MM.1S (cell line): Measurements from ENCODE around the gene EEF1A1.

Experiments
- DNase-seq: peaks from one replicate; pipeline ENCODE4 v3.0.0-alpha.2; 2015
- H2AFZ ChIP-seq: fragments of 300-600 bp; sonication (generic); 2 replicates; pipeline ENCODE4 v1.6.0; 2016; ENCODE audit warnings: antibody characterized with exemption, low read length
- H3F3A ChIP-seq: fragments of 300-600 bp; sonication (generic); 2 replicates; pipeline ENCODE4 v1.6.1; 2016; ENCODE audit warnings: mild to moderate bottlenecking, antibody characterized with exemption, low read length, moderate library complexity, mixed read lengths; ENCODE audit not compliant: insufficient read depth
- H3K27ac ChIP-seq: fragments of 300-600 bp; sonication (generic); 2 replicates; pipeline ENCODE4 v1.5.1; 2016; ENCODE audit warnings: mild to moderate bottlenecking, low read length
- H3K27me3 ChIP-seq: fragments of 300-600 bp; sonication (generic); replicated peaks from 2 replicates; pipeline ENCODE4 v1.6.0; 2016; ENCODE audit warnings: low read length; ENCODE audit not compliant: insufficient read depth
- H3K36me3 ChIP-seq: fragments of 300-600 bp; sonication (generic); replicated peaks from 2 replicates; pipeline ENCODE4 v1.6.1; 2016; ENCODE audit warnings: mild to moderate bottlenecking, low read length, mixed read lengths; ENCODE audit not compliant: insufficient read depth
- H3K4me1 ChIP-seq: fragments of 300-600 bp; sonication (generic); 2 replicates; pipeline ENCODE4 v1.6.1; 2016; ENCODE audit warnings: low read length, mixed read lengths
- H3K4me2 ChIP-seq: fragments of 300-600 bp; sonication (generic); 2 replicates; pipeline ENCODE4 v1.6.0; 2016; ENCODE audit warnings: low read depth, low read length
- H3K4me3 ChIP-seq: fragments of 300-600 bp; sonication (generic); 2 replicates; pipeline ENCODE4 v1.5.1; 2016; ENCODE audit warnings: low read length, mixed read lengths
- H3K79me2 ChIP-seq: fragments of 300-600 bp; sonication (generic); 2 replicates; pipeline ENCODE4 v1.6.1; 2016; ENCODE audit warnings: mixed run types, low read length, mixed read lengths
- H3K9ac ChIP-seq: fragments of 300-600 bp; sonication (generic); 2 replicates; pipeline ENCODE4 v1.6.1; 2016; ENCODE audit warnings: low read length, mixed read lengths
- H3K9me2 ChIP-seq: fragments of 300-600 bp; sonication (generic); replicated peaks from 2 replicates; pipeline ENCODE4 v1.6.1; 2016; ENCODE audit warnings: mild to moderate bottlenecking, low read length, mixed read lengths; ENCODE audit not compliant: insufficient read depth
- H3K9me3 ChIP-seq: fragments of 300-600 bp; sonication (generic); replicated peaks from 2 replicates; pipeline ENCODE4 v1.6.1; 2016; ENCODE audit warnings: mild to moderate bottlenecking, low read length, mixed read lengths; ENCODE audit not compliant: insufficient read depth
- H4K20me1 ChIP-seq: fragments of 300-600 bp; sonication (generic); 2 replicates; pipeline ENCODE4 v1.6.1; 2016; ENCODE audit warnings: mild to moderate bottlenecking, low read length, moderate library complexity, mixed read lengths; ENCODE audit not compliant: insufficient read depth
- EZH2 ChIP-seq: fragments of 300-600 bp; sonication (generic); optimal IDR thresholded peaks from 2 replicates; pipeline ENCODE3; 2017; ENCODE audit warnings: low read depth, mild to moderate bottlenecking, antibody characterized with exemption, low read length, mixed read lengths
- EZH2phosphoT487 ChIP-seq: fragments of 300-600 bp; sonication (generic); IDR thresholded peaks from 2 replicates; pipeline ENCODE4 v1.6.1; 2018; ENCODE audit warnings: antibody characterized with exemption, low read length
- TF ChIP-seq, protein P1 (sequence below): fragments of 300-600 bp; sonication (generic); IDR thresholded peaks from 2 replicates; pipeline ENCODE4 v1.5.1; 2016; ENCODE audit warnings: antibody characterized with exemption, low read length, mixed read lengths

EEF1A1 gene

DNA sequence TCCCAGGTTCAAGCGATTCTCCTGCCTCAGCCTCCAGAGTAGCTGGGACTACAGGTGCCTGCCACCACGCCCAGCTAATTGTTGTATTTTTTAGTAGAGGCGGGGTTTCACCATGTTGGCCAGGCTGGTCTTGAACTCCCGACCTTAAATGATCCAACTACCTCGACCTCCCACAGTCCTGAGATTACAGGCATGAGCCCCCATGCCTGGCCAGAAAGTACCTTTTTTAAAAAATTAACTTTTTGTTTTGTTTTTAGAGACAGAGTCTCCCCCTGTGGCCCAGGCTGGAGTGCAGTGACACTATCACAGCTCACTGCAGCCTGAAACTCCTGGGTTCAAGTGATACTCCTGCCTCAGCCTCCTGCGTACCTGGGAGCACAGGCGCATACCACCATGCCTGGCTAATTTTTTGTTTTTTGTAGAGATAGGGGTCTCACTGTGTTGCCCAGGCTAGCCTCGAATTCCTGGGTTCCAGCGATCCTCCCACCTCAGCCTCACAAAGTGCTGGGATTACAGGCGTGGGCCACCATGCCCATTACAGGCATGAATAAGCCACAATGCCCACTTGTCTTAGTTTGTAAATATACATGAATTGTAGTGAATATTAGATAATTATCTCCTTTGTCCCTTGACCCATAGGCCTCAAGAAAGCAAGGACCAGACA is 17.4 kb upstream of the EEF1A1 start:
- Histone ChIP-seq H3K4me3 (no peak overlapping the region), H3K4me2 (no peak overlapping the region), H3K9me3 (no peaks in the 10 kb centered on the region), H3K9me2 (no peaks in the 10 kb centered on the region), H3K27ac (no peak overlapping the region), H3K9ac (no peak overlapping the region), H3K27me3 (no peaks in the 10 kb centered on the region), H4K20me1 (no peaks in the 10 kb centered on the region), H3F3A (no peaks in the 10 kb centered on the region), H2AFZ (no peak overlapping the region), H3K79me2 (no peaks in the 10 kb centered on the region), H3K36me3 (no peaks in the 10 kb centered on the region), H3K4me1 (no peaks in the 10 kb centered on the region)
- no peak for DNase-seq
- TF ChIP-seq EZH2phosphoT487 = no peak
- no peak for TF ChIP-seq EZH2
- TF ChIP-seq, protein P1, sequence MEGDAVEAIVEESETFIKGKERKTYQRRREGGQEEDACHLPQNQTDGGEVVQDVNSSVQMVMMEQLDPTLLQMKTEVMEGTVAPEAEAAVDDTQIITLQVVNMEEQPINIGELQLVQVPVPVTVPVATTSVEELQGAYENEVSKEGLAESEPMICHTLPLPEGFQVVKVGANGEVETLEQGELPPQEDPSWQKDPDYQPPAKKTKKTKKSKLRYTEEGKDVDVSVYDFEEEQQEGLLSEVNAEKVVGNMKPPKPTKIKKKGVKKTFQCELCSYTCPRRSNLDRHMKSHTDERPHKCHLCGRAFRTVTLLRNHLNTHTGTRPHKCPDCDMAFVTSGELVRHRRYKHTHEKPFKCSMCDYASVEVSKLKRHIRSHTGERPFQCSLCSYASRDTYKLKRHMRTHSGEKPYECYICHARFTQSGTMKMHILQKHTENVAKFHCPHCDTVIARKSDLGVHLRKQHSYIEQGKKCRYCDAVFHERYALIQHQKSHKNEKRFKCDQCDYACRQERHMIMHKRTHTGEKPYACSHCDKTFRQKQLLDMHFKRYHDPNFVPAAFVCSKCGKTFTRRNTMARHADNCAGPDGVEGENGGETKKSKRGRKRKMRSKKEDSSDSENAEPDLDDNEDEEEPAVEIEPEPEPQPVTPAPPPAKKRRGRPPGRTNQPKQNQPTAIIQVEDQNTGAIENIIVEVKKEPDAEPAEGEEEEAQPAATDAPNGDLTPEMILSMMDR = no peak

DNA sequence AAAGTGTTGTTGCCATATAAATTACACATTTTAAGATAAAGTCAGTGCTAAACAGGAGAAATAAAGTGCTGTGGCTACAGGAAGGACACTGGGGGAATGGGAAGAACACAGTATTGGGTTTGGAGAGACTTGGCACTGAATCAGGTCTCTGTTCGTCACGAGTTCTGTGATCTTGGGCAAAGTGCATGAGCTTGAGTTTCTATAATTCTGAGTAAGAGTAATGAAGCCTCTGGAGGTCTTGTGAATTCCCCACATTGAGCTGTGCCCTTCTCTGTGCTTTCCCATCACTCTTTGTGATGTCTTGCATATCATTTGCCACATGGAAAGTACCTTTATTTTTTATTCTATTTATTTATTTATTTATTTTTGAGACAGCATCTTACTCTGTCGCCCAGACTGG is 16.8 kb upstream of the EEF1A1 start:
- Histone ChIP-seq H3K36me3 (no peaks in the 10 kb centered on the region), H3K27me3 (no peaks in the 10 kb centered on the region), H3K27ac (no peak overlapping the region), H3K79me2 (no peaks in the 10 kb centered on the region), H3F3A (no peaks in the 10 kb centered on the region), H3K9ac (no peak overlapping the region), H3K9me3 (no peaks in the 10 kb centered on the region), H3K9me2 (no peaks in the 10 kb centered on the region), H2AFZ (no peak overlapping the region), H4K20me1 (no peaks in the 10 kb centered on the region), H3K4me1 (no peaks in the 10 kb centered on the region), H3K4me2 (no peak overlapping the region), H3K4me3 (no peak overlapping the region)
- TF ChIP-seq, protein P1 = no peak
- TF ChIP-seq EZH2phosphoT487 (no peak), EZH2 (no peak)
- DNase-seq = no peak

DNA sequence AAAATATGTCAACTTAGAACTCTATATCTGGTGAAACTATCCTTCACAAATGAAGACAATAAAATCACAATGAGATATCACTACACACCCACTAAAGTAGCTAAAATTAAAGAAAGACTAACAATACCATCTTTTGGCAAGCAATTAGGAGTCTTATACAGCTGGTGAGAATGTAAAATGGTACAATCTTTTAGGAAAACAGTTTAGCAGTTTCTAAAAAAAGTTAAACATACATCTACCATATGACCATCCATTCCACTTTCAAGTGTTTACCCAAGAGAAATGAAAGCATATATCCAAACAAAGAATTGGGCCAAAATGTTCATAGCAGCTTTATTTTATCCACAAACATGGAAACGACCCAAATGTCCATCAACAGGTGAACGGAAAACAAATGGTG is 13.8 kb upstream of the EEF1A1 start:
- Histone ChIP-seq H3K27me3 (no peaks in the 10 kb centered on the region), H4K20me1 (no peaks in the 10 kb centered on the region), H3F3A (no peaks in the 10 kb centered on the region), H3K9me2 (no peaks in the 10 kb centered on the region), H3K4me2 (no peak overlapping the region), H3K9ac (no peak overlapping the region), H3K4me3 (no peak overlapping the region), H3K27ac (no peak overlapping the region), H3K9me3 (no peaks in the 10 kb centered on the region), H3K4me1 (no peaks in the 10 kb centered on the region), H3K36me3 (no peaks in the 10 kb centered on the region), H3K79me2 (no peaks in the 10 kb centered on the region), H2AFZ (no peak overlapping the region)
- DNase-seq = no peak
- TF ChIP-seq EZH2 = no peak
- TF ChIP-seq, protein P1 = no peak
- no peak for TF ChIP-seq EZH2phosphoT487
